DOHH2 (cell line): ENCODE measurements around the gene CSNK1G2.

Experiments used
- CTCF ChIP-seq: fragments of 200-600 bp; sonication (generic); IDR thresholded peaks from one replicate; pipeline ENCODE4 v1.5.1; 2014; ENCODE audit warnings: antibody characterized with exemption, mild to moderate bottlenecking, low read depth, low read length; ENCODE audit not compliant: poor library complexity, severe bottlenecking
- EZH2phosphoT487 ChIP-seq: fragments of 200-600 bp; sonication (generic); IDR thresholded peaks from 2 replicates; pipeline ENCODE4 v1.6.1; 2017; ENCODE audit warnings: borderline replicate concordance, mild to moderate bottlenecking, antibody characterized with exemption, low read length, moderate library complexity, mixed read lengths

- TF ChIP-seq CTCF (no peak), EZH2phosphoT487 (no peak)
Measured at GRCh38 chr19:1997353-1998233, 56.6 kb downstream of the CSNK1G2 start.
